SU-DHL-6 (cell line): ENCODE results near the gene EIF4EBP2.

Source experiments
- H2AFZ ChIP-seq: fragments of 200-600 bp; sonication (generic); 2 replicates; pipeline ENCODE4 v1.6.1; 2014; ENCODE audit warnings: low read depth, mild to moderate bottlenecking, moderate library complexity, mixed read lengths, antibody characterized with exemption, low read length; ENCODE audit not compliant: severe bottlenecking
- H3F3A ChIP-seq: fragments of 200-600 bp; shearing (Covaris generic); 2 replicates; pipeline ENCODE4 v1.6.0; 2016; ENCODE audit warnings: antibody characterized with exemption, mild to moderate bottlenecking; ENCODE audit not compliant: insufficient read depth
- H3K27ac ChIP-seq: fragments of 200-600 bp; sonication (generic); 2 replicates; pipeline ENCODE4 v1.5.1; 2016; ENCODE audit warnings: low read depth, mild to moderate bottlenecking, low read length, moderate library complexity, mixed read lengths
- H3K27me3 ChIP-seq: fragments of 200-600 bp; sonication (generic), shearing (Covaris generic); 2 replicates; pipeline ENCODE4 v1.6.0; 2014; ENCODE audit warnings: mild to moderate bottlenecking, low read length
- H3K36me3 ChIP-seq: fragments of 200-600 bp; sonication (generic); 2 replicates; pipeline ENCODE4 v1.6.1; 2014; ENCODE audit warnings: mild to moderate bottlenecking, low read length, mixed read lengths
- H3K4me2 ChIP-seq: fragments of 300-600, 200-600 bp; shearing (Covaris generic), sonication (generic); 2 replicates; pipeline ENCODE4 v1.6.0; 2014; ENCODE audit warnings: low read length, low read depth, mild to moderate bottlenecking; ENCODE audit not compliant: poor library complexity, severe bottlenecking
- H3K4me3 ChIP-seq: fragments of 200-600 bp; sonication (generic); 2 replicates; pipeline ENCODE4 v1.5.1; 2014; ENCODE audit warnings: antibody characterized with exemption, low read length, mild to moderate bottlenecking, mixed read lengths; ENCODE audit not compliant: insufficient read depth, poor library complexity, severe bottlenecking
- H3K79me2 ChIP-seq: fragments of 200-600 bp; sonication (generic); 2 replicates; pipeline ENCODE4 v1.6.1; 2014; ENCODE audit warnings: mild to moderate bottlenecking, low read length, moderate library complexity; ENCODE audit not compliant: insufficient read depth
- H3K9ac ChIP-seq: fragments of 200-600 bp; sonication (generic); 2 replicates; pipeline ENCODE4 v1.7.0; 2014; ENCODE audit warnings: mild to moderate bottlenecking, low read length
- H3K9me2 ChIP-seq: fragments of 200-600 bp; sonication (generic); replicated peaks from 2 replicates; pipeline ENCODE4 v1.6.1; 2014; ENCODE audit warnings: low read length; ENCODE audit not compliant: insufficient read depth
- H3K9me3 ChIP-seq: fragments of 200-600 bp; sonication (generic); 2 replicates; pipeline ENCODE4 v1.6.1; 2014; ENCODE audit warnings: low read length, mixed read lengths; ENCODE audit not compliant: insufficient read depth
- H4K20me1 ChIP-seq: fragments of 200-600 bp; sonication (generic); 2 replicates; pipeline ENCODE4 v1.6.1; 2014; ENCODE audit warnings: low read depth, mild to moderate bottlenecking, antibody characterized with exemption, low read length, moderate library complexity, mixed read lengths
- CTCF ChIP-seq: fragments of 200-600 bp; sonication (generic); IDR thresholded peaks from one replicate; pipeline ENCODE4 v1.5.1; 2017; ENCODE audit warnings: antibody characterized with exemption, mild to moderate bottlenecking, low read length, moderate library complexity; ENCODE audit not compliant: insufficient read depth, poor library complexity, severe bottlenecking
- EZH2phosphoT487 ChIP-seq: fragments of 200-600 bp; sonication (generic), shearing (Covaris generic); conservative IDR thresholded peaks from 2 replicates; pipeline ENCODE4 v1.6.1; 2018; ENCODE audit warnings: mild to moderate bottlenecking, antibody characterized with exemption, low read length, moderate library complexity, mixed read lengths

EIF4EBP2 gene

GRCh38 chr10:70456164-70456563 is 52.2 kb downstream of the EIF4EBP2 start:
- Histone ChIP-seq H3K9me2 (no peaks in the 10 kb centered on the region), H3K4me2 (no peak overlapping the region), H3K4me3 (no peak overlapping the region), H4K20me1 (no peaks in the 10 kb centered on the region), H3K36me3 (no peaks in the 10 kb centered on the region), H3K79me2 (no peaks in the 10 kb centered on the region), H3K27me3 (no peaks in the 10 kb centered on the region), H3F3A (no peaks in the 10 kb centered on the region), H3K27ac (no peak overlapping the region), H3K9ac (no peak overlapping the region), H3K9me3 (no peaks in the 10 kb centered on the region), H2AFZ (no peak overlapping the region)
- TF ChIP-seq CTCF (no peak), EZH2phosphoT487 (no peak)

GRCh38 chr10:70457759-70458305 is 53.9 kb downstream of the EIF4EBP2 start:
- TF ChIP-seq EZH2phosphoT487 (no peak), CTCF (no peak)
- H3K4me2 ChIP-seq: no peak overlapping the region
- no peaks in the 10 kb centered on the region for H3K9me2 ChIP-seq

GRCh38 chr10:70458329-70459060 is 54.5 kb downstream of the EIF4EBP2 start:
- Histone ChIP-seq H4K20me1 (no peaks in the 10 kb centered on the region), H3K4me2 (no peak overlapping the region), H3K27ac (no peak overlapping the region), H3F3A (no peaks in the 10 kb centered on the region), H2AFZ (no peak overlapping the region), H3K9me2 (no peaks in the 10 kb centered on the region), H3K36me3 (no peaks in the 10 kb centered on the region), H3K27me3 (no peaks in the 10 kb centered on the region), H3K4me3 (no peak overlapping the region), H3K79me2 (no peaks in the 10 kb centered on the region), H3K9ac (no peak overlapping the region), H3K9me3 (no peaks in the 10 kb centered on the region)
- TF ChIP-seq CTCF (no peak), EZH2phosphoT487 (no peak)

More at GRCh38 chr10:70457759-70458305, 53.9 kb downstream of the EIF4EBP2 start:
- Histone ChIP-seq H3K4me3 (no peak overlapping the region), H3K36me3 (no peaks in the 10 kb centered on the region), H2AFZ (no peak overlapping the region), H3F3A (no peaks in the 10 kb centered on the region), H3K27ac (no peak overlapping the region), H3K9me3 (no peaks in the 10 kb centered on the region), H3K79me2 (no peaks in the 10 kb centered on the region), H3K27me3 (no peaks in the 10 kb centered on the region), H4K20me1 (no peaks in the 10 kb centered on the region), H3K9ac (no peak overlapping the region)
